Natural killer cell (primary cell): Measurements from ENCODE around the gene CSF2RB. TPM values are rescaled to one million over a fixed set of nuclear protein-coding genes. Genes with fewer than 3 reads are reported as not detected.

Source experiments
- ATAC-seq, 3 donors: fragments of 150-1000 bp in 2 of 3; fragments of 200-7000 bp in 1 of 3; cut with Tn5 transposase; 1 replicate in 1 of 3; 2 replicates in 2 of 3; pipeline ENCODE4 v1.10.0; 2021; ENCODE audit warnings: mild to moderate bottlenecking in 2 of 3, moderate library complexity in 2 of 3
- DNase-seq, 2 donors: peaks; one replicate each; pipeline versions ENCODE4 v3.0.0 to v3.0.0-alpha.2; 2013 to 2021; ENCODE audit warnings: mixed read lengths in 1 of 2
- H3K27ac ChIP-seq: one replicate; pipeline ENCODE4 v1.5.1; 2013; ENCODE audit warnings: mild to moderate bottlenecking, low read length
- H3K27me3 ChIP-seq: one replicate; pipeline ENCODE4 v1.6.1; 2013; ENCODE audit warnings: low read length; ENCODE audit not compliant: control insufficient read depth, insufficient read depth
- H3K36me3 ChIP-seq: one replicate; pipeline ENCODE4 v1.6.1; 2013; ENCODE audit warnings: low read length; ENCODE audit not compliant: control insufficient read depth, insufficient read depth
- H3K4me1 ChIP-seq: one replicate; pipeline ENCODE4 v1.6.1; 2013; ENCODE audit warnings: low read length; ENCODE audit not compliant: control insufficient read depth, insufficient read depth
- H3K4me3 ChIP-seq: one replicate; pipeline ENCODE4 v1.5.1; 2013; ENCODE audit warnings: low read length
- H3K9me3 ChIP-seq: one replicate; pipeline ENCODE4 v1.6.1; 2013; ENCODE audit warnings: low read length; ENCODE audit not compliant: control insufficient read depth, insufficient read depth
- H3K27ac Mint-ChIP-seq, 2 donors: one replicate each; pipeline ENCODE4 v1.8.0; 2022; ENCODE audit warnings: mild to moderate bottlenecking in 2 of 2, mixed read lengths in 2 of 2, moderate library complexity in 1 of 2
- H3K27me3 Mint-ChIP-seq, 2 donors: one replicate each; pipeline ENCODE4 v1.8.0; 2022; ENCODE audit warnings: low read depth in 2 of 2, mixed read lengths in 2 of 2
- H3K36me3 Mint-ChIP-seq: one replicate; pipeline ENCODE4 v1.8.0; 2022; ENCODE audit warnings: mixed read lengths
- H3K4me1 Mint-ChIP-seq, 2 donors: one replicate each; pipeline ENCODE4 v1.8.0; 2022; ENCODE audit warnings: mixed read lengths in 2 of 2
- H3K4me3 Mint-ChIP-seq: one replicate; pipeline ENCODE4 v1.8.0; 2022; ENCODE audit warnings: mild to moderate bottlenecking, moderate library complexity, mixed read lengths
- H3K9me3 Mint-ChIP-seq, 2 donors: one replicate each; pipeline ENCODE4 v1.8.0; 2022; ENCODE audit warnings: mixed read lengths in 2 of 2
- WGBS: methylation state at CpG from one replicate; pipeline ENCODE4 v1.1.7; 2013; ENCODE audit warnings: missing lambda C conversion rate; ENCODE audit not compliant: insufficient coverage; 5-methylcytosine and 5-hydroxymethylcytosine counted together
- intact Hi-C: fragments of 100-400 bp; cut with micrococcal nuclease; formaldehyde crosslinking; loops from one replicate; pipeline ENCODE4 v1.14.2; 2022
- total RNA-seq, 4 donors: library from RNA; stranded (reverse); fragments of 120-200 nt in 1 of 4; gene quantifications; one replicate each; pipeline versions ENCODE4 v1.2.3 to v1.2.4, GENCODE V29; 2013 to 2022
- TF ChIP-seq, protein P1 (sequence below): fragments of 200-600 bp; IDR thresholded peaks from one replicate; pipeline ENCODE4 v1.8.0; 2022; ENCODE audit warnings: antibody characterized with exemption

The CSF2RB gene
- total RNA-seq, 3 donors from 2014 or later (not counting 1 experiment from before 2014, with no cell fraction given): 3.8 to 274 (median 8.2) TPM

GRCh38 chr22:36927671-36928070 lies 14.2 kb downstream of the CSF2RB start:
- Mint-ChIP-seq H3K36me3 (no peaks in the 10 kb centered on the region), H3K27me3 (peaks cover 0 to 8% of the 10 kb centered on the region in 2 donors), H3K4me1 (no peaks in the 10 kb centered on the region), H3K4me3 (no peak overlapping the region), H3K9me3 (no peaks in the 10 kb centered on the region), H3K27ac (no peak overlapping the region)
- H3K9me3 ChIP-seq: no peaks in the 10 kb centered on the region
- DNase-seq (no peak), ATAC-seq (no peak)
- H3K36me3 ChIP-seq: no peaks in the 10 kb centered on the region
- no peaks in the 10 kb centered on the region for H3K27me3 ChIP-seq
- no peaks in the 10 kb centered on the region for H3K4me1 ChIP-seq
- no peak overlapping the region for H3K4me3 ChIP-seq
- no peak overlapping the region for H3K27ac ChIP-seq
- 73% methylated on average over 3 of the region's 3 CpGs for WGBS
- TF ChIP-seq, protein P1, sequence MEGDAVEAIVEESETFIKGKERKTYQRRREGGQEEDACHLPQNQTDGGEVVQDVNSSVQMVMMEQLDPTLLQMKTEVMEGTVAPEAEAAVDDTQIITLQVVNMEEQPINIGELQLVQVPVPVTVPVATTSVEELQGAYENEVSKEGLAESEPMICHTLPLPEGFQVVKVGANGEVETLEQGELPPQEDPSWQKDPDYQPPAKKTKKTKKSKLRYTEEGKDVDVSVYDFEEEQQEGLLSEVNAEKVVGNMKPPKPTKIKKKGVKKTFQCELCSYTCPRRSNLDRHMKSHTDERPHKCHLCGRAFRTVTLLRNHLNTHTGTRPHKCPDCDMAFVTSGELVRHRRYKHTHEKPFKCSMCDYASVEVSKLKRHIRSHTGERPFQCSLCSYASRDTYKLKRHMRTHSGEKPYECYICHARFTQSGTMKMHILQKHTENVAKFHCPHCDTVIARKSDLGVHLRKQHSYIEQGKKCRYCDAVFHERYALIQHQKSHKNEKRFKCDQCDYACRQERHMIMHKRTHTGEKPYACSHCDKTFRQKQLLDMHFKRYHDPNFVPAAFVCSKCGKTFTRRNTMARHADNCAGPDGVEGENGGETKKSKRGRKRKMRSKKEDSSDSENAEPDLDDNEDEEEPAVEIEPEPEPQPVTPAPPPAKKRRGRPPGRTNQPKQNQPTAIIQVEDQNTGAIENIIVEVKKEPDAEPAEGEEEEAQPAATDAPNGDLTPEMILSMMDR: no peak
- intact Hi-C loops: no loop called here

GRCh38 chr22:36928196-36928595 lies 14.8 kb downstream of the CSF2RB start:
- DNase-seq (no peak), ATAC-seq (no peak)
- H3K4me3 Mint-ChIP-seq: no peak overlapping the region
- no peaks in the 10 kb centered on the region for H3K4me1 Mint-ChIP-seq
- 92% methylated on average over 9 of the region's 9 CpGs for WGBS
- H3K4me1 ChIP-seq: no peaks in the 10 kb centered on the region
- H3K27ac Mint-ChIP-seq: no peak overlapping the region
- TF ChIP-seq, protein P1: no peak
- no peaks in the 10 kb centered on the region for H3K9me3 ChIP-seq
- H3K9me3 Mint-ChIP-seq: no peaks in the 10 kb centered on the region
- H3K4me3 ChIP-seq: no peak overlapping the region
- H3K36me3 Mint-ChIP-seq: no peaks in the 10 kb centered on the region
- no peaks in the 10 kb centered on the region for H3K36me3 ChIP-seq
- no peaks in the 10 kb centered on the region for H3K27me3 ChIP-seq
- peaks cover 0 to 8% of the 10 kb centered on the region in 2 donors for H3K27me3 Mint-ChIP-seq
- intact Hi-C loops: no loop called here
- H3K27ac ChIP-seq: no peak overlapping the region

- Mint-ChIP-seq H3K27me3 (peaks cover 0 to 8% of the 10 kb centered on the region in 2 donors), H3K4me3 (no peak overlapping the region), H3K36me3 (no peaks in the 10 kb centered on the region), H3K4me1 (no peaks in the 10 kb centered on the region), H3K27ac (no peak overlapping the region), H3K9me3 (no peaks in the 10 kb centered on the region)
- intact Hi-C loops: no loop called here
- no peaks in the 10 kb centered on the region for H3K9me3 ChIP-seq
- no peak for ATAC-seq
- no peaks in the 10 kb centered on the region for H3K4me1 ChIP-seq
- no peak for DNase-seq
- 91% methylated on average over 17 of the region's 17 CpGs for WGBS
- H3K4me3 ChIP-seq: no peak overlapping the region
- no peaks in the 10 kb centered on the region for H3K27me3 ChIP-seq
- H3K36me3 ChIP-seq: no peaks in the 10 kb centered on the region
- H3K27ac ChIP-seq: no peak overlapping the region
- TF ChIP-seq, protein P1: no peak
Observed at GRCh38 chr22:36928786-36929535, 15.5 kb downstream of the CSF2RB start.

GRCh38 chr22:36929621-36930020 lies 16.2 kb downstream of the CSF2RB start:
- TF ChIP-seq, protein P1: no peak
- ATAC-seq: no peak
- WGBS: 91% methylated on average over 10 of the region's 10 CpGs

More at GRCh38 chr22:36929621-36930020, 16.2 kb downstream of the CSF2RB start:
- Histone ChIP-seq H3K27ac (no peak overlapping the region), H3K9me3 (no peaks in the 10 kb centered on the region), H3K4me3 (no peak overlapping the region), H3K27me3 (no peaks in the 10 kb centered on the region), H3K36me3 (no peaks in the 10 kb centered on the region), H3K4me1 (no peaks in the 10 kb centered on the region)
- Mint-ChIP-seq H3K36me3 (no peaks in the 10 kb centered on the region), H3K4me1 (no peaks in the 10 kb centered on the region), H3K9me3 (no peaks in the 10 kb centered on the region), H3K27me3 (peaks cover 0 to 8% of the 10 kb centered on the region in 2 donors), H3K27ac (no peak overlapping the region), H3K4me3 (no peak overlapping the region)
- DNase-seq: no peak
- intact Hi-C loops: no loop called here
